Measurements from ENCODE around the gene BTNL9. TPM values are rescaled to one million over a fixed set of nuclear protein-coding genes. Genes with fewer than 3 reads are reported as not detected.
"Not testable (repeated sequence)": the region's sequence is repeated elsewhere in the genome, so short reads cannot be mapped to it uniquely, and the experiment has no call there.

BTNL9 gene
- polyA plus RNA-seq (2013, experiment 1 of 2; ENCODE audit: insufficient read length): 0.04 TPM
- polyA plus RNA-seq (2013, experiment 2 of 2; ENCODE audit: insufficient read length): 0.76 TPM

GRCh38 chr5:181039931-181040630, at the start of gene BTNL9:
BTNL9 (plus strand) TSS chr5:181040266; CDS start chr5:181045490, 5,224 bp downstream.
- DNase-seq: no peak

- no peak for DNase-seq
These were observed 49.2 kb upstream of the BTNL9 start for GRCh38 chr5:180990882-180991242.

- DNase-seq: no peak
These were observed 38.1 kb upstream of the BTNL9 start for GRCh38 chr5:181001947-181002346.

GRCh38 chr5:181005791-181006190, 34.3 kb upstream of the BTNL9 start:
- no peak for DNase-seq

- DNase-seq: no peak
These were observed 31.9 kb upstream of the BTNL9 start for GRCh38 chr5:181008136-181008535.

- not testable (repeated sequence) for DNase-seq
These were observed 30.0 kb upstream of the BTNL9 start for GRCh38 chr5:181010018-181010417.

- DNase-seq: not testable (repeated sequence)
These were observed 25.4 kb upstream of the BTNL9 start for GRCh38 chr5:181014654-181015053.

GRCh38 chr5:181017448-181017847, 22.6 kb upstream of the BTNL9 start:
- DNase-seq: not testable (repeated sequence)

GRCh38 chr5:181020688-181021087, 19.4 kb upstream of the BTNL9 start:
- DNase-seq: no peak

- no peak for DNase-seq
These were observed 15.6 kb upstream of the BTNL9 start for GRCh38 chr5:181024245-181025064.

GRCh38 chr5:181027452-181028031, 12.5 kb upstream of the BTNL9 start:
- DNase-seq: no peak

GRCh38 chr5:181028032-181028819, 11.8 kb upstream of the BTNL9 start:
- no peak for DNase-seq

GRCh38 chr5:181031716-181032115, 8.3 kb upstream of the BTNL9 start:
- DNase-seq: no peak

- no peak for DNase-seq
These were observed 3.9 kb upstream of the BTNL9 start for GRCh38 chr5:181035991-181036815.

- DNase-seq: no peak
These were observed 3.2 kb upstream of the BTNL9 start for GRCh38 chr5:181036816-181037364.

- DNase-seq: no peak
These were observed 2.7 kb upstream of the BTNL9 start for GRCh38 chr5:181037365-181037861.

- no peak for DNase-seq
These were observed 595 bp upstream of the BTNL9 start for GRCh38 chr5:181039471-181039870.

GRCh38 chr5:181040631-181040945, 522 bp downstream of the BTNL9 start:
- DNase-seq: no peak

GRCh38 chr5:181041043-181041442, 977 bp downstream of the BTNL9 start:
- no peak for DNase-seq

- no peak for DNase-seq
These were observed 2.1 kb downstream of the BTNL9 start for GRCh38 chr5:181042036-181042713.

GRCh38 chr5:181042722-181043121, 2.7 kb downstream of the BTNL9 start:
- no peak for DNase-seq
